GM12878 (cell line): ENCODE data around the gene COL23A1. TPM values are rescaled to one million over a fixed set of nuclear protein-coding genes. Genes with fewer than 3 reads are reported as not detected.

ENCODE experiments used
- ATAC-seq: fragments of 200-7000 bp; cut with Tn5 transposase; 3 replicates; pipeline ENCODE4 v1.9.1; 2020; ENCODE audit warnings: mild to moderate bottlenecking, moderate library complexity
- BruUV-seq: library from RNA; stranded (reverse); fragments of 400-500 nt; replicated peaks from 2 replicates; lab custom pipeline; 2021; lab: Mats Ljungman, UMichigan
- CTCF ChIA-PET: fragments of 300-600 bp; sonication (Branson Sonifier 250); formaldehyde crosslinking; extraction: SDS; loops from one replicate; lab custom pipeline; 2021; ENCODE audit warnings: inconsistent platforms; lab: Yijun Ruan, JAX
- POLR2A ChIA-PET: fragments of 350-600 bp; formaldehyde crosslinking; extraction: SDS; loops from one replicate; lab custom pipeline; 2021; ENCODE audit warnings: inconsistent platforms; lab: Charles Lee
- RAD21 ChIA-PET: fragments of 300-600 bp; sonication (Branson Sonifier 250); formaldehyde crosslinking; loops from one replicate; lab custom pipeline; 2023; ENCODE audit warnings: antibody characterized with exemption; ENCODE audit not compliant: unreplicated experiment; lab: Charles Lee
- SMC1A ChIA-PET: fragments of 300-600 bp; sonication (Branson Sonifier 250); formaldehyde crosslinking; loops from one replicate; lab custom pipeline; 2023; ENCODE audit not compliant: unreplicated experiment, uncharacterized antibody; lab: Charles Lee
- DNase-seq: peaks from one replicate; pipeline ENCODE4 v3.0.0-alpha.2; 2011; ENCODE audit warnings: low read depth, low spot score
- FAIRE-seq: peaks from 3 replicates; lab custom pipeline; 2011; peaks lifted over from hg19 to GRCh38; lab: Jason Lieb, UNC
- H2AFZ ChIP-seq: 2 replicates; pipeline ENCODE4 v1.6.0; 2011; ENCODE audit warnings: low read depth, low read length, control low read depth; ENCODE audit not compliant: control insufficient read depth
- H3K27ac ChIP-seq: 2 replicates; pipeline ENCODE4 v1.5.1; 2011; ENCODE audit warnings: control low read depth; ENCODE audit not compliant: control insufficient read depth, insufficient read depth
- H3K27me3 ChIP-seq, 2 experiments: replicated peaks in 1 of 2; 2 replicates each; pipeline versions ENCODE4 v1.6.0 to v1.6.1; 2011; ENCODE audit warnings: low read length in 1 of 2; ENCODE audit not compliant: control insufficient read depth in 2 of 2, insufficient read depth in 2 of 2
- H3K36me3 ChIP-seq, 2 experiments: 2 replicates each; pipeline ENCODE4 v1.5.1; 2011; ENCODE audit warnings: low read length in 1 of 2; ENCODE audit not compliant: control insufficient read depth in 2 of 2, insufficient read depth in 2 of 2
- H3K4me1 ChIP-seq: 2 replicates; pipeline ENCODE4 v1.6.1; 2011; ENCODE audit warnings: mild to moderate bottlenecking, low read length, moderate library complexity, mixed read lengths; ENCODE audit not compliant: control insufficient read depth, insufficient read depth
- H3K4me2 ChIP-seq: 2 replicates; pipeline ENCODE4 v1.6.0; 2011; ENCODE audit warnings: control low read depth; ENCODE audit not compliant: control insufficient read depth, insufficient read depth
- H3K4me3 ChIP-seq: fragments of 200-600 bp; sonication (generic); 2 replicates; pipeline ENCODE4 v1.5.1; 2016
- H3K79me2 ChIP-seq: 2 replicates; pipeline ENCODE4 v1.6.0; 2011; ENCODE audit warnings: low read length; ENCODE audit not compliant: control insufficient read depth, insufficient read depth
- H3K9ac ChIP-seq: 2 replicates; pipeline ENCODE4 v1.8.0; 2011; ENCODE audit warnings: low read length, control low read depth, mixed read lengths; ENCODE audit not compliant: control insufficient read depth, insufficient read depth
- H3K9me3 ChIP-seq: replicated peaks from 3 replicates; pipeline ENCODE4 v1.5.1; 2011; ENCODE audit warnings: mild to moderate bottlenecking, low read length; ENCODE audit not compliant: control insufficient read depth, insufficient read depth
- H4K20me1 ChIP-seq: 2 replicates; pipeline ENCODE4 v1.6.0; 2011; ENCODE audit not compliant: control insufficient read depth, insufficient read depth
- MTA2 ChIP-seq: fragments of 450-650 bp; IDR thresholded peaks from 2 replicates; pipeline ENCODE4 v1.6.1; 2016; ENCODE audit warnings: low read depth, mild to moderate bottlenecking, moderate library complexity
- NBN ChIP-seq: fragments of 450-650 bp; IDR thresholded peaks from 2 replicates; pipeline ENCODE4 v1.6.1; 2016
- RELA ChIP-seq: fragments of 450-650 bp; IDR thresholded peaks from 2 replicates; pipeline ENCODE4 v1.8.0; 2014; ENCODE audit warnings: borderline replicate concordance; ENCODE audit not compliant: partially characterized antibody
- WGBS: methylation state at CpG from one replicate; pipeline ENCODE4 v1.1.6; 2016; ENCODE audit warnings: low lambda C conversion rate; ENCODE audit not compliant: insufficient replicate concordance, insufficient coverage; ENCODE audit errors: missing lambda C conversion rate; 5-methylcytosine and 5-hydroxymethylcytosine counted together
- in situ Hi-C: fragments of 300-500 bp; cut with MboI; formaldehyde crosslinking; loops from 9 replicates; pipeline ENCODE4 v1.14.3; 2018; ENCODE audit warnings: mixed read lengths
- intact Hi-C: fragments of 100-400 bp; cut with micrococcal nuclease; formaldehyde crosslinking; loops from one replicate; pipeline ENCODE4 v1.14.2; 2022; ENCODE audit not compliant: unreplicated experiment
- polyA plus RNA-seq, 11 experiments: library from polyadenylated mRNA; depleted of rRNA in 4 of 11; unstranded in 6 of 11; stranded (reverse) in 5 of 11; fragments of >200 nt; fragmentation: Nextera tagmentation in 4 of 11; fragmentation: Illumina TruSeq in 1 of 11; extraction: Ambion mirVana in 4 of 11; extraction: Trizol in 1 of 11; gene quantifications; 1 replicate in 1 of 11; 2 replicates in 10 of 11; pipeline versions ENCODE4 v1.2.1 to v1.2.3, GENCODE V29; 2011 to 2016; ENCODE audit warnings: inconsistent platforms in 2 of 11, missing spikeins in 2 of 11, low read depth in 1 of 11
- total RNA-seq, 4 experiments: library from RNA; depleted of rRNA in 3 of 4; stranded (reverse); fragments of >200 nt in 3 of 4; fragmentation: Illumina TruSeq in 1 of 4; extraction: Trizol in 1 of 4; gene quantifications; 2 replicates each; pipeline versions ENCODE4 v1.2.1 to v1.2.3, GENCODE V29; 2013 to 2021
- TF ChIP-seq, protein P1 (sequence below): fragments of 450-650 bp; IDR thresholded peaks from 2 replicates; pipeline ENCODE4 v1.6.1; 2017; ENCODE audit warnings: mild to moderate bottlenecking, moderate library complexity

COL23A1 gene
- total and polyA plus RNA-seq, 10 of the 15 experiments (the other 5 are each of a cell fraction or from before 2014, with no cell fraction given) = 0.03 to 0.83 (median 0.09) TPM; not detected in 5

DNA sequence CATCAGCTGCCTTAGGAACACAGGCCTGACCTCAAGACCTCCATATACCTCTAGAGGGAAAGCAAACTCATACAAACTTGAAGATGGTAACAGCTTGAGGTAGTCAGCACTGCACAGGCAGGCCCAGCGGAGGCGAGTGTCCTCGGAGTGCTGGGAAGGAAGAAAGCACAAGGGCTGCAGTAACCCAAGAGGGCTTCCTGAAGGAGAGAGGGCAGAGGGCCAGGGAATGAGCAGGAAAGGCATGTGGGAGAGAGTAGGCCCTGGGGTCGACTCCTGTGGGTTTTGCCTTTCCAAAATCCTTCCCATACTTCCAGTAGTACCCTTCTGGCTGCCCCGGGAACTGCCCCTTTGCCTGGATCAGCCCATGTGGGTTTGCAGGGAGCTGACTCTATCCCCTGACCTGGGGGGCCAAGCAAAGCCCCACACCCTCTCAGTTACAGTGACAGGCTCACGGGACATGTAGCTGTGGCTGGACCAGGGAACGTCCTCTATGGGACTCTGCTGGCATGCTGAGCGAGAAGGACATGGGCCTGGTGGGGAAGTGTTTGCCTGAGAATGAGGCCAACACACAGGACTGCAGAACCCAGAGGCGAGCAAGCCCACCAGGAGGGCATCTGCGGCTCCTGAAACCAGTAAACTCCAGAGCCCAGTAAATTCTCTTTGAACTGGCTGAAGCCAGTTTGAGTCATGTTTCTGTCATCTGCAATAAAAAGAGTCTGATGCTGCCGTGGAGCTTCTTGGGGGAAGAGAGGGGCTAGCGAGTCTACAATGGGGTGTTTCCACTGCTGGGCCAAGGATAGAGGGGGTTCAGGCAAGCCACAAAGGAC, 64.1 kb downstream of the COL23A1 start:
- no peaks in the 10 kb centered on the region for H3K9me3 ChIP-seq
- DNase-seq = no peak
- in situ Hi-C loops = no loop called here
- BruUV-seq = no TSS peak
- no peaks in the 10 kb centered on the region for H4K20me1 ChIP-seq
- no peak overlapping the region for H3K9ac ChIP-seq
- ChIA-PET CTCF (no interaction called here), POLR2A (no interaction called here), SMC1A (no interaction called here)
- WGBS = 46% methylated on average over 12 of the region's 12 CpGs
- TF ChIP-seq RELA = no peak
- TF ChIP-seq MTA2 = no peak
- no peak for TF ChIP-seq NBN
- TF ChIP-seq, protein P1, sequence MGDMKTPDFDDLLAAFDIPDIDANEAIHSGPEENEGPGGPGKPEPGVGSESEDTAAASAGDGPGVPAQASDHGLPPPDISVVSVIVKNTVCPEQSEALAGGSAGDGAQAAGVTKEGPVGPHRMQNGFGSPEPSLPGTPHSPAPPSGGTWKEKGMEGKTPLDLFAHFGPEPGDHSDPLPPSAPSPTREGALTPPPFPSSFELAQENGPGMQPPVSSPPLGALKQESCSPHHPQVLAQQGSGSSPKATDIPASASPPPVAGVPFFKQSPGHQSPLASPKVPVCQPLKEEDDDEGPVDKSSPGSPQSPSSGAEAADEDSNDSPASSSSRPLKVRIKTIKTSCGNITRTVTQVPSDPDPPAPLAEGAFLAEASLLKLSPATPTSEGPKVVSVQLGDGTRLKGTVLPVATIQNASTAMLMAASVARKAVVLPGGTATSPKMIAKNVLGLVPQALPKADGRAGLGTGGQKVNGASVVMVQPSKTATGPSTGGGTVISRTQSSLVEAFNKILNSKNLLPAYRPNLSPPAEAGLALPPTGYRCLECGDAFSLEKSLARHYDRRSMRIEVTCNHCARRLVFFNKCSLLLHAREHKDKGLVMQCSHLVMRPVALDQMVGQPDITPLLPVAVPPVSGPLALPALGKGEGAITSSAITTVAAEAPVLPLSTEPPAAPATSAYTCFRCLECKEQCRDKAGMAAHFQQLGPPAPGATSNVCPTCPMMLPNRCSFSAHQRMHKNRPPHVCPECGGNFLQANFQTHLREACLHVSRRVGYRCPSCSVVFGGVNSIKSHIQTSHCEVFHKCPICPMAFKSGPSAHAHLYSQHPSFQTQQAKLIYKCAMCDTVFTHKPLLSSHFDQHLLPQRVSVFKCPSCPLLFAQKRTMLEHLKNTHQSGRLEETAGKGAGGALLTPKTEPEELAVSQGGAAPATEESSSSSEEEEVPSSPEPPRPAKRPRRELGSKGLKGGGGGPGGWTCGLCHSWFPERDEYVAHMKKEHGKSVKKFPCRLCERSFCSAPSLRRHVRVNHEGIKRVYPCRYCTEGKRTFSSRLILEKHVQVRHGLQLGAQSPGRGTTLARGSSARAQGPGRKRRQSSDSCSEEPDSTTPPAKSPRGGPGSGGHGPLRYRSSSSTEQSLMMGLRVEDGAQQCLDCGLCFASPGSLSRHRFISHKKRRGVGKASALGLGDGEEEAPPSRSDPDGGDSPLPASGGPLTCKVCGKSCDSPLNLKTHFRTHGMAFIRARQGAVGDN = no peak
- TF ChIP-seq, all 136 proteins: peak for 0
- H3K4me1 ChIP-seq = no peaks in the 10 kb centered on the region
- H3K79me2 ChIP-seq = no peaks in the 10 kb centered on the region
- H3K4me3 ChIP-seq = no peak overlapping the region
- intact Hi-C loops = no loop called here
- no peak overlapping the region for H3K4me2 ChIP-seq
- ATAC-seq (no peak), FAIRE-seq (no peak)
- no peaks in the 10 kb centered on the region for H3K36me3 ChIP-seq
- H3K27ac ChIP-seq = no peak overlapping the region
- no peak overlapping the region for H2AFZ ChIP-seq
- no peaks in the 10 kb centered on the region for H3K27me3 ChIP-seq
- RAD21 ChIA-PET = no interaction called here
